K562 (cell line): Measurements from ENCODE around the gene CTNS. TPM values are rescaled to one million over a fixed set of nuclear protein-coding genes. Genes with fewer than 3 reads are reported as not detected.

ENCODE experiments used
- MGA ChIP-seq: fragments of 450-650 bp; IDR thresholded peaks from 2 replicates; pipeline ENCODE4 v1.6.1; 2016; ENCODE audit warnings: mild to moderate bottlenecking, moderate library complexity
- SNIP1 ChIP-seq: fragments of 450-650 bp; IDR thresholded peaks from 2 replicates; pipeline ENCODE4 v1.7.1; 2017; ENCODE audit warnings: low read depth, mild to moderate bottlenecking
- TAF9B ChIP-seq: fragments of 450-650 bp; IDR thresholded peaks from 2 replicates; pipeline ENCODE4 v1.6.1; 2018; ENCODE audit warnings: mild to moderate bottlenecking; ENCODE audit not compliant: partially characterized antibody
- polyA plus RNA-seq, 8 experiments: library from polyadenylated mRNA; depleted of rRNA in 4 of 8; stranded (reverse) in 5 of 8; unstranded in 3 of 8; fragments of >200 nt; fragmentation: Nextera tagmentation in 2 of 8; fragmentation: Illumina TruSeq in 1 of 8; extraction: Ambion mirVana in 2 of 8; extraction: Trizol in 1 of 8; gene quantifications; 2 replicates each; pipeline versions ENCODE4 v1.2.1 to v1.2.3, GENCODE V29; 2011 to 2014; ENCODE audit warnings: inconsistent platforms in 1 of 8, missing spikeins in 1 of 8
- total RNA-seq, 7 experiments: library from RNA; depleted of rRNA in 6 of 7; stranded (reverse); fragments of >200 nt in 6 of 7; fragmentation: Illumina TruSeq in 2 of 7; extraction: Trizol in 2 of 7; gene quantifications; 2 replicates each; pipeline versions ENCODE4 v1.2.1 to v1.2.3, GENCODE V29; 2011 to 2021; ENCODE audit warnings: low replicate concordance in 1 of 7

Gene CTNS
- total and polyA plus RNA-seq, 9 of the 15 experiments (the other 6 are each of a cell fraction or from before 2014, with no cell fraction given): 0.66 to 8.4 (median 4.9) TPM

- TF ChIP-seq SNIP1: no peak
- TF ChIP-seq MGA: no peak
- no peak for TF ChIP-seq TAF9B
- TF ChIP-seq, all 486 proteins: peak for 9
These were observed 7.4 kb downstream of the CTNS start (continued) for GRCh38 chr17:3643889-3644349.
